ELF-1 (cell line): ENCODE results near the gene NR2F6.

ENCODE experiments used
- DNase-seq: peaks from one replicate; pipeline ENCODE4 v3.0.0-alpha.2; 2016; ENCODE audit warnings: low read depth, low spot score

NR2F6 gene

GRCh38 chr19:17237747-17238706, 7.7 kb downstream of the NR2F6 start:
- DNase-seq: no peak

- no peak for DNase-seq
These were observed 8.7 kb downstream of the NR2F6 start for GRCh38 chr19:17236811-17237543.

GRCh38 chr19:17235971-17236777, 9.5 kb downstream of the NR2F6 start:
- DNase-seq: no peak

GRCh38 chr19:17235300-17235970, 10.3 kb downstream of the NR2F6 start:
- DNase-seq: peak; percentile 80

- DNase-seq: peak; percentile 71
These were observed 10.8 kb downstream of the NR2F6 start for GRCh38 chr19:17234911-17235299.

- DNase-seq: no peak
These were observed 13.5 kb downstream of the NR2F6 start for GRCh38 chr19:17232258-17232657.

- no peak for DNase-seq
These were observed 15.8 kb downstream of the NR2F6 start for GRCh38 chr19:17229890-17230289.

GRCh38 chr19:17227798-17228367, 17.8 kb downstream of the NR2F6 start:
- peak; percentile 47 for DNase-seq

- peak; percentile 99 for DNase-seq
These were observed 19.5 kb downstream of the NR2F6 start, which contains the start of gene OCEL1 for GRCh38 chr19:17226002-17226933. OCEL1 (plus strand) TSS chr19:17226226; CDS start chr19:17226248, 22 bp downstream.

- DNase-seq: no peak
These were observed 20.7 kb downstream of the NR2F6 start for GRCh38 chr19:17225053-17225452.

- DNase-seq: no peak
These were observed 25.4 kb downstream of the NR2F6 start for GRCh38 chr19:17220207-17220758.

GRCh38 chr19:17219286-17219685, 26.4 kb downstream of the NR2F6 start:
- peak; percentile 51 for DNase-seq

GRCh38 chr19:17216058-17216670, 29.6 kb downstream of the NR2F6 start:
- DNase-seq: no peak

GRCh38 chr19:17215127-17215971, 30.4 kb downstream of the NR2F6 start, which contains the start of gene USE1:
USE1 (plus strand) TSS chr19:17215357; CDS start chr19:17215406, 49 bp downstream.
- DNase-seq: peak; percentile 96

- DNase-seq: no peak
These were observed 31.1 kb downstream of the NR2F6 start for GRCh38 chr19:17214508-17215126.

GRCh38 chr19:17213334-17213733, 32.4 kb downstream of the NR2F6 start:
- DNase-seq: no peak
